ENCODE data around the gene SLC35E1. TPM values are rescaled to one million over a fixed set of nuclear protein-coding genes. Genes with fewer than 3 reads are reported as not detected.

Gene SLC35E1
- total and polyA plus RNA-seq, 2 of the 13 experiments (the other 11 are each of a cell fraction or from before 2014, with no cell fraction given), result 21.2 to 46.5 TPM

DNA sequence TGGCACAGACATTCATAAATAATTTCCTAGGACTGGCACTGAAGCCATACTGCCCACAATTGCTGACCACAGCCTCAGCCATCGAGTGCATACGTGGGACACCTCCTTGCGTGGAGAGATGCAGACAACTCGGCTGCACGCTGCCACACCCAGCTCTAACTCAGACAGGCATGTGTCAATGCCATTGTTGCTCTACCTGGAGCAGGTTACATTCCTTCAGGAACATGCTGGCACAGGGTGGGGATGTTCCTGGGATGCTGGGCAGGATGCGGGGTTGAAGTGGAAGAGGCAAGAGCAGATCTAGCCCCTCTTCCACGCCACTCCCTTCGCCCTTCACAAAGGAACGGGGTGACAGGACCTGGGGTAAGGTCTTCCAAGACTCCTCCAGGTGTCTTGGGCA, 24.2 kb upstream of the SLC35E1 start:
- BruUV-seq (replicated peaks), result no TSS peak
- Histone ChIP-seq H3K4me2 (ENCODE audit: low read depth, low read length) (no peak overlapping the region), H3K36me3 (replicated peaks in 1 of 2; ENCODE audit: control insufficient read depth in 1 of 2, insufficient read depth in 2 of 2, low read length in 2 of 2) (peaks cover 0 to 4% of the 10 kb centered on the region in 2 experiments; a peak in 1 of 5 replicates), H3K79me2 (ENCODE audit: insufficient read depth, low read length) (peaks cover 84% of the 10 kb centered on the region), H3K4me1 (ENCODE audit: insufficient read depth, low read length) (peaks cover 34% of the 10 kb centered on the region), H3K4me3 (replicated peaks in 1 of 3; ENCODE audit: insufficient read depth in 1 of 3, low read depth in 2 of 3, low read length in 3 of 3) (no peak overlapping the region), H2AFZ (ENCODE audit: low read length) (no peak overlapping the region), H4K20me1 (ENCODE audit: insufficient read depth, low read length) (peaks cover 26% of the 10 kb centered on the region), H3K9ac (ENCODE audit: insufficient read depth, low read depth, low read length) (no peak overlapping the region), H3K9me3 (ENCODE audit: low read length) (no peaks in the 10 kb centered on the region), H3K27ac (ENCODE audit: extremely low read length, insufficient read depth, low read length) (no peak overlapping the region), H3K27me3 (ENCODE audit: control insufficient read depth in 1 of 2, insufficient read depth in 2 of 2, low read length in 2 of 2) (no peaks in the 10 kb centered on the region)
- in situ Hi-C loops (cut with HindIII; ENCODE audit: extremely low pct_ligation_motif_present, low pct_unique_long_range_greater_than_20kb) (no loop called here), intact Hi-C loops (cut with micrococcal nuclease; ENCODE audit: unreplicated experiment) (no loop called here)
- ATAC-seq (no peak), DNase-seq (ENCODE audit: low spot score) (no peak), FAIRE-seq (no peak)
- ChIA-PET POLR2A (interaction anchor here (0.6 kb wide), 1 partner anchor 82 kb away, joined by 4 read pairs; no protein-coding TSS in a partner anchor), CTCF (ENCODE audit: low intra/inter-chr PET ratio, low total read pairs) (no interaction called here)
- TF ChIP-seq, protein P1, sequence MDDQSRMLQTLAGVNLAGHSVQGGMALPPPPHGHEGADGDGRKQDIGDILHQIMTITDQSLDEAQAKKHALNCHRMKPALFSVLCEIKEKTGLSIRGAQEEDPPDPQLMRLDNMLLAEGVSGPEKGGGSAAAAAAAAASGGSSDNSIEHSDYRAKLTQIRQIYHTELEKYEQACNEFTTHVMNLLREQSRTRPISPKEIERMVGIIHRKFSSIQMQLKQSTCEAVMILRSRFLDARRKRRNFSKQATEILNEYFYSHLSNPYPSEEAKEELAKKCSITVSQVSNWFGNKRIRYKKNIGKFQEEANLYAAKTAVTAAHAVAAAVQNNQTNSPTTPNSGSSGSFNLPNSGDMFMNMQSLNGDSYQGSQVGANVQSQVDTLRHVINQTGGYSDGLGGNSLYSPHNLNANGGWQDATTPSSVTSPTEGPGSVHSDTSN (CRISPR knock-in tag; IDR thresholded peaks at IDR 0.05; ENCODE audit: borderline replicate concordance), result no peak
- TF ChIP-seq, protein P2, sequence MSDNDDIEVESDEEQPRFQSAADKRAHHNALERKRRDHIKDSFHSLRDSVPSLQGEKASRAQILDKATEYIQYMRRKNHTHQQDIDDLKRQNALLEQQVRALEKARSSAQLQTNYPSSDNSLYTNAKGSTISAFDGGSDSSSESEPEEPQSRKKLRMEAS (IDR thresholded peaks at IDR 0.05), result no peak
- 93% methylated on average over 3 of the region's 9 CpGs for WGBS (ENCODE audit: low lambda C conversion rate)

DNA sequence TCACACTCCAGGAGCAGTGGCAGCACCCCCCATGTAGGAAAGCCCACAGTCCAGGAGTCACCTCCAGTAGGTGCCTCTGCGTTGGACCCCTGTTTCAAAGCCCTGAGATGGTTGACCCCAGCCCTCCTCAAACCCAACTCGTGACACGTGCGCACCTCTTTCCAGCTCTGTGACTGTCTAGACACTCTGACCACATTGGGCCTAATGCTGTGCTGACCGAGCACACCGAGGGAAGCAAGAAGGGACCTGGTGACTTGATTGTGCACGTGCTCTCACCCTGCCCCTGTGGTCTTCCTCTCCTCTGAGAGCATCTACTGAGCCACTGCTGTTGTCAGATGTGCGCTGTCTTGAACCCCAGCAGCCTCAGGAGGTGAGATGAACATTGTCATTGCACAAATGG, 22.9 kb upstream of the SLC35E1 start:
- POLR2A ChIA-PET, result no interaction called here
- in situ Hi-C loops (cut with HindIII; ENCODE audit: extremely low pct_ligation_motif_present, low pct_unique_long_range_greater_than_20kb) (no loop called here), intact Hi-C loops (cut with micrococcal nuclease; ENCODE audit: unreplicated experiment) (no loop called here)
- WGBS (ENCODE audit: low lambda C conversion rate), result 97% methylated on average over 8 of the region's 8 CpGs
- no peaks in the 10 kb centered on the region for H3K9me3 ChIP-seq (ENCODE audit: low read length)
- no peak for TF ChIP-seq YEATS2 (CRISPR knock-in tag; IDR thresholded peaks at IDR 0.05; ENCODE audit: borderline replicate concordance)
- peaks cover 87% of the 10 kb centered on the region for H3K79me2 ChIP-seq (ENCODE audit: insufficient read depth, low read length)
- FAIRE-seq (no peak), ATAC-seq (no peak), DNase-seq (ENCODE audit: low spot score) (no peak)
- peaks cover 22% of the 10 kb centered on the region for H3K4me1 ChIP-seq (ENCODE audit: insufficient read depth, low read length)
- no TSS peak for BruUV-seq (replicated peaks)
- no peak overlapping the region for H3K27ac ChIP-seq (ENCODE audit: extremely low read length, insufficient read depth, low read length)
- H2AFZ ChIP-seq (ENCODE audit: low read length), result no peak overlapping the region
- peaks cover 0 to 4% of the 10 kb centered on the region in 2 experiments; a peak in 1 of 5 replicates for H3K36me3 ChIP-seq (replicated peaks in 1 of 2; ENCODE audit: control insufficient read depth in 1 of 2, insufficient read depth in 2 of 2, low read length in 2 of 2)
- CTCF ChIA-PET (ENCODE audit: low intra/inter-chr PET ratio, low total read pairs), result no interaction called here
- H3K4me2 ChIP-seq (ENCODE audit: low read depth, low read length), result no peak overlapping the region
- no peak overlapping the region for H3K9ac ChIP-seq (ENCODE audit: insufficient read depth, low read depth, low read length)
- no peaks in the 10 kb centered on the region for H3K27me3 ChIP-seq (ENCODE audit: control insufficient read depth in 1 of 2, insufficient read depth in 2 of 2, low read length in 2 of 2)
- H3K4me3 ChIP-seq (replicated peaks in 1 of 3; ENCODE audit: insufficient read depth in 1 of 3, low read depth in 2 of 3, low read length in 3 of 3), result no peak overlapping the region
- H4K20me1 ChIP-seq (ENCODE audit: insufficient read depth, low read length), result peaks cover 22% of the 10 kb centered on the region

All from HepG2 (cell line).